PC-9 (cell line): ENCODE measurements around the gene IGLL5. TPM values are rescaled to one million over a fixed set of nuclear protein-coding genes. Genes with fewer than 3 reads are reported as not detected.

ENCODE experiments used
- BruUV-seq: library from RNA; stranded (reverse); fragments of 400-500 nt; replicated peaks from 2 replicates; lab custom pipeline; 2021; lab: Mats Ljungman, UMichigan
- CTCF ChIA-PET: fragments of 300-600 bp; sonication (Branson Sonifier 250); formaldehyde crosslinking; loops from one replicate; lab custom pipeline; 2022; ENCODE audit warnings: antibody characterized with exemption; lab: Charles Lee
- POLR2A ChIA-PET: fragments of 300-600 bp; sonication (Branson Sonifier 250); formaldehyde crosslinking; loops from one replicate; lab custom pipeline; 2022; ENCODE audit warnings: antibody characterized with exemption; ENCODE audit not compliant: unreplicated experiment; lab: Charles Lee
- DNase-seq, 2 experiments: peaks; one replicate each; pipeline versions ENCODE4 v3.0.0 to v3.0.0-alpha.2; 2015 to 2022; ENCODE audit warnings: mixed read lengths in 1 of 2
- H2AFZ ChIP-seq: fragments of 200-600 bp; sonication (generic); 2 replicates; pipeline ENCODE4 v1.8.1; 2017; ENCODE audit warnings: antibody characterized with exemption
- H3F3A ChIP-seq: fragments of 200-600 bp; sonication (generic); 2 replicates; pipeline ENCODE4 v1.8.1; 2017; ENCODE audit warnings: antibody characterized with exemption, mild to moderate bottlenecking, low read depth; ENCODE audit not compliant: insufficient read depth
- H3K27ac ChIP-seq: fragments of 200-600 bp; sonication (generic); 2 replicates; pipeline ENCODE4 v1.6.1; 2016; ENCODE audit warnings: mixed run types
- H3K27me3 ChIP-seq: fragments of 200-600 bp; sonication (generic); 2 replicates; pipeline ENCODE4 v1.6.1; 2016; ENCODE audit warnings: low read depth, mixed run types; ENCODE audit not compliant: insufficient read depth
- H3K36me3 ChIP-seq: fragments of 200-600 bp; sonication (generic); 2 replicates; pipeline ENCODE4 v1.6.1; 2016; ENCODE audit warnings: low read depth, mixed run types
- H3K4me1 ChIP-seq: fragments of 200-600 bp; sonication (generic); replicated peaks from 2 replicates; pipeline ENCODE4 v1.6.1; 2016; ENCODE audit warnings: mixed run types; ENCODE audit not compliant: insufficient read depth
- H3K4me2 ChIP-seq: fragments of 200-600 bp; sonication (generic); 2 replicates; pipeline ENCODE4 v1.6.1; 2017; ENCODE audit warnings: mixed run types
- H3K4me3 ChIP-seq: fragments of 200-600 bp; sonication (generic); 2 replicates; pipeline ENCODE4 v1.6.1; 2016; ENCODE audit warnings: mixed run types
- H3K79me2 ChIP-seq: fragments of 200-600 bp; sonication (generic); 2 replicates; pipeline ENCODE4 v1.6.1; 2017; ENCODE audit warnings: low read depth, mixed run types
- H3K9me2 ChIP-seq: fragments of 200-600 bp; sonication (generic); 2 replicates; pipeline ENCODE4 v1.8.1; 2017; ENCODE audit warnings: mild to moderate bottlenecking; ENCODE audit not compliant: insufficient read depth
- H3K9me3 ChIP-seq: fragments of 200-600 bp; sonication (generic); 2 replicates; pipeline ENCODE4 v1.8.1; 2016; ENCODE audit warnings: low read depth; ENCODE audit not compliant: insufficient read depth
- H4K20me1 ChIP-seq: fragments of 200-600 bp; sonication (generic); 2 replicates; pipeline ENCODE4 v1.8.1; 2017; ENCODE audit not compliant: insufficient read depth
- EZH2 ChIP-seq: fragments of 200-600 bp; sonication (generic); IDR thresholded peaks from 2 replicates; pipeline ENCODE4 v1.8.0; 2017; ENCODE audit warnings: antibody characterized with exemption, low read depth
- intact Hi-C: fragments of 100-400 bp; cut with micrococcal nuclease; formaldehyde crosslinking; loops from one replicate; pipeline ENCODE4 v1.10.0; 2022; ENCODE audit not compliant: unreplicated experiment
- total RNA-seq: library from RNA; stranded (reverse); gene quantifications from 2 replicates; pipeline ENCODE4 v1.2.3, GENCODE V29; 2021
- TF ChIP-seq, protein P1 (sequence below): fragments of 200-600 bp; sonication (generic); conservative IDR thresholded peaks from 2 replicates; pipeline ENCODE4 v1.6.1; 2017; ENCODE audit warnings: mixed run types, antibody characterized with exemption, mild to moderate bottlenecking, moderate library complexity

IGLL5 gene
- total RNA-seq, 1 experiment from 2014 or later: not detected

DNA sequence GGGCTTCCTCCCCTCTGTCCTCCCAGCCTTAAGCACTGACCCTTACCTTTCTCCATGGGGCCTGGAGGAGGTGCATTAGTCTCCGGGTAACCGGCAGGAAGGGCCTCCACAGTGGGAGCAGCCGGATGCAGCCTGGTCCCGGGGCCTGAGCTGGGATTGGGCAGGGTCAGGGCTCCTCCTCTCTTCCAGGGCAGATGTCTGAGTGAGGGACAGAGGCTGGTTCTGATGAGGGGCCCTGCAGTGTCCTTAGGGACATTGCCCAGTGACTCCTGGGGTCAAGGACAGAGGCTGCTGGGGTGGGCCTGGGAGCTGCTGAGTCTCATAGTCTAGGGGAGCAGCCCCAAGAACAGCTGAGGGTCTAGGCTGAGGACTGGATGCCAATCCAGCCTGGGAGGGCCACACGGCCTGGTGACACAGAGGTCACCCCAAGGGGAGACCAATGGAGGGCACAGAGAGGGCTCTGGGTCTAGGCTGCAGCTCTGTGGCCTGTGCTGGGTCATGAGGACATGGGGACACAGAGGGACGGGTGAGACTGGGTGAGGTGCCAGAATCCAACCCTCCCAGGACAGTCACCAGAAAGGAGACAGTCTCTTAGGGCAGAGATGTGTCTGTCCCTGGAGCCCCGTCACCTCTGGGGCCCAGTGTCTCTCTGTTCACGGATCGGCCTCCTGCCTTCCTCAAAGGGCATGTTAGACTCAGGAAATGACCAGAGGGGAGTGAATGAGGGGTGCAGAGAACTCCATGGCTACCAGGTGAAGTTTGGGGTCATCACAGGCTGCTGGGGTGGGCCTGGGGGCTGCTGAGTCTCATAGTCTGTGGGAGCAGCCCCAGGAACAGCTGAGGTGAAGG lies 6.5 kb downstream of the IGLL5 start:
- intact Hi-C loops: no loop called here
- Histone ChIP-seq H3F3A (no peaks in the 10 kb centered on the region), H3K27ac (no peak overlapping the region), H3K79me2 (no peaks in the 10 kb centered on the region), H3K4me2 (no peak overlapping the region), H3K4me3 (no peak overlapping the region), H3K9me3 (no peaks in the 10 kb centered on the region), H3K4me1 (no peaks in the 10 kb centered on the region), H3K27me3 (peaks cover 86% of the 10 kb centered on the region), H3K9me2 (no peaks in the 10 kb centered on the region), H4K20me1 (no peaks in the 10 kb centered on the region), H3K36me3 (no peaks in the 10 kb centered on the region), H2AFZ (no peak overlapping the region)
- CTCF ChIA-PET: no interaction called here
- POLR2A ChIA-PET: no interaction called here
- no TSS peak for BruUV-seq
- DNase-seq: no peak
- TF ChIP-seq, protein P1, sequence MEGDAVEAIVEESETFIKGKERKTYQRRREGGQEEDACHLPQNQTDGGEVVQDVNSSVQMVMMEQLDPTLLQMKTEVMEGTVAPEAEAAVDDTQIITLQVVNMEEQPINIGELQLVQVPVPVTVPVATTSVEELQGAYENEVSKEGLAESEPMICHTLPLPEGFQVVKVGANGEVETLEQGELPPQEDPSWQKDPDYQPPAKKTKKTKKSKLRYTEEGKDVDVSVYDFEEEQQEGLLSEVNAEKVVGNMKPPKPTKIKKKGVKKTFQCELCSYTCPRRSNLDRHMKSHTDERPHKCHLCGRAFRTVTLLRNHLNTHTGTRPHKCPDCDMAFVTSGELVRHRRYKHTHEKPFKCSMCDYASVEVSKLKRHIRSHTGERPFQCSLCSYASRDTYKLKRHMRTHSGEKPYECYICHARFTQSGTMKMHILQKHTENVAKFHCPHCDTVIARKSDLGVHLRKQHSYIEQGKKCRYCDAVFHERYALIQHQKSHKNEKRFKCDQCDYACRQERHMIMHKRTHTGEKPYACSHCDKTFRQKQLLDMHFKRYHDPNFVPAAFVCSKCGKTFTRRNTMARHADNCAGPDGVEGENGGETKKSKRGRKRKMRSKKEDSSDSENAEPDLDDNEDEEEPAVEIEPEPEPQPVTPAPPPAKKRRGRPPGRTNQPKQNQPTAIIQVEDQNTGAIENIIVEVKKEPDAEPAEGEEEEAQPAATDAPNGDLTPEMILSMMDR: no peak
- TF ChIP-seq EZH2: no peak

DNA sequence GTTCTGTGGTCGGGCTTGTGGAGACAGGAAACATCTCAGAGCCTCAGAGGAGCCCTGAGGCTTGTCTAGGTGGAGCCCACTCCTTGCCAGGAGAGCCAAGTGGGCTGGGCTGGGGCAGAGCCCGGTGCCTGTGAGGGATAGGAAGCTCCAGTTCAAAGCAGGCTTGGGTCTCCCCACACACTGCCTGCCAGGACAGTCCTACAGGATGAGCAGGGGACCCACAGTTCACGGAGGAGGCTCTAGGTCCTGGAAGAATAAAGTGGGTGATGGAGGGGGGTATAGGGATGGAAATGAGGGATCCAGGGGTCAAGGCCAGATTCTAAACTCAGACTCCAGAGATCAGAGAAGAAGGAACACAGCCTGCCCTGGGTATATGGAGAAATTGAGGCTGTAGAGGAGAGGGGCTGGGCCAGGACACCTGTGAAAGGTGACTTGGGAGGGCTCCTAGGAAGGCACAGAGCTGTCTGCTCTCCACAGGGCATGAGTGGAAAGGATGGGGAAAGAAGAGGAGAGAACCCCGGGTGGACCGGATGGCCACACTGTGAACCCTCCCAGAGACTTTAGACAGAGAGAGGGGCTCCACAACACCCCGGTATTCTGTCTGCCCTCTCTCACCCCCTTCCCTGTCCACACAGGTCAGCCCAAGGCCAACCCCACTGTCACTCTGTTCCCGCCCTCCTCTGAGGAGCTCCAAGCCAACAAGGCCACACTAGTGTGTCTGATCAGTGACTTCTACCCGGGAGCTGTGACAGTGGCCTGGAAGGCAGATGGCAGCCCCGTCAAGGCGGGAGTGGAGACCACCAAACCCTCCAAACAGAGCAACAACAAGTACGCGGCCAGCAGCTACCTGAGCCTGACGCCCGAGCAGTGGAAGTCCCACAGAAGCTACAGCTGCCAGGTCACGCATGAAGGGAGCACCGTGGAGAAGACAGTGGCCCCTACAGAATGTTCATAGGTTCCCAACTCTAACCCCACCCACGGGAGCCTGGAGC lies 7.4 kb downstream of the IGLL5 start:
- POLR2A ChIA-PET: no interaction called here

More for the DNA sequence above, 7.4 kb downstream of the IGLL5 start:
- H3K9me3 ChIP-seq: no peaks in the 10 kb centered on the region
- no peaks in the 10 kb centered on the region for H3K4me1 ChIP-seq
- BruUV-seq: no TSS peak
- CTCF ChIA-PET: no interaction called here
- H3K4me3 ChIP-seq: no peak overlapping the region
- H3K27me3 ChIP-seq: peaks cover 79% of the 10 kb centered on the region
- no peak for DNase-seq
- TF ChIP-seq, protein P1: no peak
- no peak for TF ChIP-seq EZH2
- no peaks in the 10 kb centered on the region for H3K79me2 ChIP-seq
- H2AFZ ChIP-seq: no peak overlapping the region
- intact Hi-C loops: no loop called here
- no peaks in the 10 kb centered on the region for H3K36me3 ChIP-seq
- no peak overlapping the region for H3K4me2 ChIP-seq
- no peaks in the 10 kb centered on the region for H3F3A ChIP-seq
- no peak overlapping the region for H3K27ac ChIP-seq
- H4K20me1 ChIP-seq: no peaks in the 10 kb centered on the region
- no peaks in the 10 kb centered on the region for H3K9me2 ChIP-seq
